GM12878 (cell line): Measurements from ENCODE around the gene DHX57. TPM values are rescaled to one million over a fixed set of nuclear protein-coding genes. Genes with fewer than 3 reads are reported as not detected.

Experiments used
- CREM ChIP-seq: IDR thresholded peaks from 2 replicates; pipeline ENCODE4 v1.6.1; 2014; ENCODE audit warnings: antibody characterized with exemption, low read depth
- ELK1 ChIP-seq: IDR thresholded peaks from 2 replicates; pipeline ENCODE4 v1.6.1; 2012; ENCODE audit warnings: low read depth, low read length, improper control_type of control experiment
- FOS ChIP-seq: IDR thresholded peaks from 3 replicates; pipeline ENCODE4 v1.6.1; 2011; ENCODE audit warnings: borderline replicate concordance; ENCODE audit not compliant: insufficient read length; ENCODE audit errors: extremely low read depth
- HDAC6 ChIP-seq: fragments of 200-600 bp; sonication (generic); IDR thresholded peaks from one replicate; pipeline ENCODE4 v1.8.0; 2017; ENCODE audit warnings: antibody characterized with exemption; ENCODE audit not compliant: unreplicated experiment
- KAT2A ChIP-seq: conservative IDR thresholded peaks from 2 replicates; pipeline ENCODE4 v1.6.1; 2011; ENCODE audit warnings: low read depth, low read length; ENCODE audit not compliant: control insufficient read depth
- LARP7 ChIP-seq: fragments of 450-650 bp; IDR thresholded peaks from 2 replicates; pipeline ENCODE4 v1.6.1; 2017; ENCODE audit warnings: mild to moderate bottlenecking
- MEF2A ChIP-seq: IDR thresholded peaks from 2 replicates; pipeline ENCODE4 v1.6.1; 2011; ENCODE audit warnings: low read depth, mild to moderate bottlenecking, low read length, moderate library complexity; ENCODE audit not compliant: insufficient read depth
- MTA2 ChIP-seq: fragments of 450-650 bp; IDR thresholded peaks from 2 replicates; pipeline ENCODE4 v1.6.1; 2016; ENCODE audit warnings: low read depth, mild to moderate bottlenecking, moderate library complexity
- MXI1 ChIP-seq: fragments of 150-350 bp; IDR thresholded peaks from 2 replicates; pipeline ENCODE4 v1.6.1; 2011; ENCODE audit warnings: low read depth, mild to moderate bottlenecking, inconsistent platforms, low read length, improper control_type of control experiment
- NFYB ChIP-seq: IDR thresholded peaks from 2 replicates; pipeline ENCODE4 v1.6.1; 2011; ENCODE audit warnings: low read depth, mild to moderate bottlenecking, low read length, improper control_type of control experiment, moderate library complexity; ENCODE audit not compliant: insufficient read depth
- NRF1 ChIP-seq: conservative IDR thresholded peaks from 2 replicates; pipeline ENCODE4 v1.6.1; 2011; ENCODE audit warnings: mild to moderate bottlenecking, low read depth, low read length, improper control_type of control experiment
- PML ChIP-seq: IDR thresholded peaks from 2 replicates; pipeline ENCODE4 v1.6.1; 2012; ENCODE audit warnings: low read length, inconsistent platforms
- RB1 ChIP-seq: fragments of 450-650 bp; formaldehyde crosslinking; IDR thresholded peaks from 2 replicates; pipeline ENCODE4 v1.6.1; 2017; ENCODE audit warnings: mild to moderate bottlenecking, borderline replicate concordance
- USF2 ChIP-seq: IDR thresholded peaks from 2 replicates; pipeline ENCODE4 v1.6.1; 2011; ENCODE audit warnings: low read depth, low read length, improper control_type of control experiment, borderline replicate concordance
- ZNF207 ChIP-seq: fragments of 450-650 bp; IDR thresholded peaks from 2 replicates; pipeline ENCODE4 v1.6.1; 2014; ENCODE audit warnings: antibody characterized with exemption, mild to moderate bottlenecking, borderline replicate concordance
- ZNF274 ChIP-seq: IDR thresholded peaks from one replicate; pipeline ENCODE4 v1.8.0; 2011; ENCODE audit not compliant: insufficient read length, insufficient read depth
- ZNF687 ChIP-seq: fragments of 450-650 bp; IDR thresholded peaks from 2 replicates; pipeline ENCODE4 v1.6.1; 2017; ENCODE audit warnings: mild to moderate bottlenecking, moderate library complexity
- ZSCAN29 ChIP-seq: fragments of 450-650 bp; IDR thresholded peaks from 2 replicates; pipeline ENCODE4 v1.6.1; 2017; ENCODE audit warnings: mild to moderate bottlenecking, moderate library complexity
- polyA plus RNA-seq, 11 experiments: library from polyadenylated mRNA; depleted of rRNA in 4 of 11; unstranded in 6 of 11; stranded (reverse) in 5 of 11; fragments of >200 nt; fragmentation: Nextera tagmentation in 4 of 11; fragmentation: Illumina TruSeq in 1 of 11; extraction: Ambion mirVana in 4 of 11; extraction: Trizol in 1 of 11; gene quantifications; 1 replicate in 1 of 11; 2 replicates in 10 of 11; pipeline versions ENCODE4 v1.2.1 to v1.2.3, GENCODE V29; 2011 to 2016; ENCODE audit warnings: inconsistent platforms in 2 of 11, missing spikeins in 2 of 11, low read depth in 1 of 11
- total RNA-seq, 4 experiments: library from RNA; depleted of rRNA in 3 of 4; stranded (reverse); fragments of >200 nt in 3 of 4; fragmentation: Illumina TruSeq in 1 of 4; extraction: Trizol in 1 of 4; gene quantifications; 2 replicates each; pipeline versions ENCODE4 v1.2.1 to v1.2.3, GENCODE V29; 2013 to 2021
- TF ChIP-seq, protein P1 (sequence below): IDR thresholded peaks from 2 replicates; pipeline ENCODE4 v1.6.1; 2011; ENCODE audit warnings: low read depth, mild to moderate bottlenecking, low read length, moderate library complexity, borderline replicate concordance; ENCODE audit errors: extremely low read depth
- TF ChIP-seq, protein P2 (sequence below): fragments of 450-650 bp; IDR thresholded peaks from 2 replicates; pipeline ENCODE4 v1.6.1; 2018; ENCODE audit warnings: mild to moderate bottlenecking, low read depth, moderate library complexity; ENCODE audit not compliant: partially characterized antibody

The DHX57 gene
- total and polyA plus RNA-seq, 10 of the 15 experiments (the other 5 are each of a cell fraction or from before 2014, with no cell fraction given): 6.5 to 18.0 (median 15.8) TPM

GRCh38 chr2:38750011-38750890 is 125.5 kb downstream of the DHX57 start (continued):
- TF ChIP-seq CREM (no peak), MXI1 (peak; percentile 75; the same call in 1 of the 2 replicates), KAT2A (no peak), NRF1 (no peak), HDAC6 (peak; percentile 32), ZNF687 (peak; percentile 45; the same call in 1 of the 2 replicates), ELK1 (no peak), USF2 (no peak), ZSCAN29 (0 out of 2 replicates have a peak, but pooled peaks have one; percentile 36), PML (no peak), NFYB (no peak), ZNF274 (no peak), MTA2 (no peak), MEF2A (no peak), LARP7 (peak; percentile 86), ZNF207 (peak; percentile 71; the same call in 1 of the 2 replicates), RB1 (peak; percentile 67; the same call in 1 of the 2 replicates), FOS (no peak)
- TF ChIP-seq, protein P1, sequence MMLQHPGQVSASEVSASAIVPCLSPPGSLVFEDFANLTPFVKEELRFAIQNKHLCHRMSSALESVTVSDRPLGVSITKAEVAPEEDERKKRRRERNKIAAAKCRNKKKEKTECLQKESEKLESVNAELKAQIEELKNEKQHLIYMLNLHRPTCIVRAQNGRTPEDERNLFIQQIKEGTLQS: no peak
- TF ChIP-seq, protein P2, sequence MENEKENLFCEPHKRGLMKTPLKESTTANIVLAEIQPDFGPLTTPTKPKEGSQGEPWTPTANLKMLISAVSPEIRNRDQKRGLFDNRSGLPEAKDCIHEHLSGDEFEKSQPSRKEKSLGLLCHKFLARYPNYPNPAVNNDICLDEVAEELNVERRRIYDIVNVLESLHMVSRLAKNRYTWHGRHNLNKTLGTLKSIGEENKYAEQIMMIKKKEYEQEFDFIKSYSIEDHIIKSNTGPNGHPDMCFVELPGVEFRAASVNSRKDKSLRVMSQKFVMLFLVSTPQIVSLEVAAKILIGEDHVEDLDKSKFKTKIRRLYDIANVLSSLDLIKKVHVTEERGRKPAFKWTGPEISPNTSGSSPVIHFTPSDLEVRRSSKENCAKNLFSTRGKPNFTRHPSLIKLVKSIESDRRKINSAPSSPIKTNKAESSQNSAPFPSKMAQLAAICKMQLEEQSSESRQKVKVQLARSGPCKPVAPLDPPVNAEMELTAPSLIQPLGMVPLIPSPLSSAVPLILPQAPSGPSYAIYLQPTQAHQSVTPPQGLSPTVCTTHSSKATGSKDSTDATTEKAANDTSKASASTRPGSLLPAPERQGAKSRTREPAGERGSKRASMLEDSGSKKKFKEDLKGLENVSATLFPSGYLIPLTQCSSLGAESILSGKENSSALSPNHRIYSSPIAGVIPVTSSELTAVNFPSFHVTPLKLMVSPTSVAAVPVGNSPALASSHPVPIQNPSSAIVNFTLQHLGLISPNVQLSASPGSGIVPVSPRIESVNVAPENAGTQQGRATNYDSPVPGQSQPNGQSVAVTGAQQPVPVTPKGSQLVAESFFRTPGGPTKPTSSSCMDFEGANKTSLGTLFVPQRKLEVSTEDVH: peak; percentile 35
